ENCODE results near the gene TENT5C. TPM values are rescaled to one million over a fixed set of nuclear protein-coding genes. Genes with fewer than 3 reads are reported as not detected.

Gene TENT5C
- total and polyA plus RNA-seq, 9 of the 15 experiments (the other 6 are each of a cell fraction or from before 2014, with no cell fraction given) = 1.8 to 7.7 (median 4.0) TPM

- TF ChIP-seq ZNF449 (CRISPR knock-in tag; IDR thresholded peaks at IDR 0.05) = no peak
- no peak for TF ChIP-seq ZNF274 (IDR thresholded peaks at IDR 0.05; ENCODE audit: borderline replicate concordance, low read depth, low read length)
- no peak for TF ChIP-seq FOXJ3 (CRISPR knock-in tag; IDR thresholded peaks at IDR 0.05)
- no peak for TF ChIP-seq SMAD2 (IDR thresholded peaks at IDR 0.05; ENCODE audit: low read depth, low read length)
- peak; percentile 69 for TF ChIP-seq MEIS2 (IDR thresholded peaks at IDR 0.05; ENCODE audit: partially characterized antibody)
- TF ChIP-seq GATAD2B (IDR thresholded peaks at IDR 0.05; ENCODE audit: borderline replicate concordance) = no peak
- no peak for TF ChIP-seq TFAM (CRISPR knock-in tag; conservative IDR thresholded peaks at IDR 0.05)
- TF ChIP-seq ZNF197 (CRISPR knock-in tag; IDR thresholded peaks at IDR 0.05; ENCODE audit: low read depth) = no peak
- TF ChIP-seq SRSF1 (IDR thresholded peaks at IDR 0.05; ENCODE audit: low read depth, low read length) = no peak
- TF ChIP-seq CTCF (IDR thresholded peaks at IDR 0.05 in 2 of 3, conservative IDR thresholded peaks at IDR 0.05 in 1 of 3; ENCODE audit: insufficient read depth in 2 of 3, low read depth in 1 of 3, low read length in 3 of 3) = peak in 2 of 3 experiments; percentile 18 to 33; a peak in 2 of 6 replicates
- TF ChIP-seq ZNF668 (CRISPR knock-in tag; IDR thresholded peaks at IDR 0.05) = no peak
- no peak for TF ChIP-seq MCM3 (IDR thresholded peaks at IDR 0.05)
- TF ChIP-seq PRPF4 (IDR thresholded peaks at IDR 0.05; ENCODE audit: insufficient read depth, low read depth, low read length, poor library complexity, severe bottlenecking) = peak; percentile 71
- no peak; the same call in 1 of the 2 replicates for TF ChIP-seq SOX6 (IDR thresholded peaks at IDR 0.05)
- TF ChIP-seq SPI1 (IDR thresholded peaks at IDR 0.05; ENCODE audit: borderline replicate concordance, low read depth, low read length) = no peak
- no peak for TF ChIP-seq ZNF592 (IDR thresholded peaks at IDR 0.05)
Measured at GRCh38 chr1:117605774-117606648, at the start of gene TENT5C (continued).

All from K562 (cell line).